Spleen (tissue), 7 donors: ENCODE measurements around the gene GGACT.

Source experiments
- CTCF ChIP-seq, 11 experiments: fragments of 200-600 bp in 7 of 11; fragments of 450-650 bp in 4 of 11; sonication (generic) in 4 of 11; IDR thresholded peaks in 8 of 11; conservative IDR thresholded peaks in 3 of 11; 1 replicate in 7 of 11; 2 replicates in 4 of 11; pipeline versions ENCODE4 v1.4.0 to v1.8.0; 2016 to 2021; ENCODE audit warnings: antibody characterized with exemption in 11 of 11, inconsistent platforms in 4 of 11, mild to moderate bottlenecking in 1 of 11
- POLR2AphosphoS5 ChIP-seq, 3 donors: sonication (generic); formaldehyde crosslinking; IDR thresholded peaks; one replicate each; pipeline ENCODE4 v1.5.1; 2017; ENCODE audit warnings: antibody characterized with exemption in 3 of 3
- donor health status: DM: no; HTN: no; CAD: no; lungs with moderate emphysema.
- donor health status: DM: no; HTN: no; CAD: no.
- donor health status: DM: no; HTN: no; CAD: no.

GRCh38 chr13:100602493-100603111, 14.0 kb upstream of the GGACT start:
- TF ChIP-seq POLR2AphosphoS5 (IDR thresholded peaks at IDR 0.05), result no peak
- no peak for TF ChIP-seq CTCF (IDR thresholded peaks at IDR 0.05 in 8 of 11, conservative IDR thresholded peaks at IDR 0.05 in 3 of 11)
